GOT3 (cell line): ENCODE results near the gene ATG4D.
"Not testable (repeated sequence)": the region's sequence is repeated elsewhere in the genome, so short reads cannot be mapped to it uniquely, and the experiment has no call there.

ENCODE experiments used
- DNase-seq: peaks from one replicate; lab custom pipeline; 2025; ENCODE audit warnings: mixed read lengths; lab: John Stamatoyannopoulos, UW

Gene ATG4D

DNA sequence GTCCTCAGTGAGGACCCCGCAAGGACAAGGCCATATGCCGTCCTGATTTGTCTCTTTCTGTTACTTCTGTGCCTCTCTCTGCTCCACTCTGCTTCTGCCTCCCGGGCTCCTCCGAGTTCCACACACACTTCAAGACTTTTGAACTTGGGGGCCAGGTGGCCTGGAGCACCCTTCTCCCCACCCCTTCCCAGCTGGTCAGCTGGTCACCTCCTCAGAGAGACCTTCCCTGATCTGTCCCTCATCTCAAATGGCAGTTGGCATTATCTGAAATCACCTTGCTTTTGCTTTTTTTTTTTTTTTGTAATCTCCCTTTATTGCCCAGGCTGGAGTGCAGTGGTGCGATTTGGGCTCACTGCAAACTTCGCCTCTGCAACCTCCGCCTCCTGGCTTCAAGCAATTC, 24.3 kb upstream of the ATG4D start:
- DNase-seq = no peak

DNA sequence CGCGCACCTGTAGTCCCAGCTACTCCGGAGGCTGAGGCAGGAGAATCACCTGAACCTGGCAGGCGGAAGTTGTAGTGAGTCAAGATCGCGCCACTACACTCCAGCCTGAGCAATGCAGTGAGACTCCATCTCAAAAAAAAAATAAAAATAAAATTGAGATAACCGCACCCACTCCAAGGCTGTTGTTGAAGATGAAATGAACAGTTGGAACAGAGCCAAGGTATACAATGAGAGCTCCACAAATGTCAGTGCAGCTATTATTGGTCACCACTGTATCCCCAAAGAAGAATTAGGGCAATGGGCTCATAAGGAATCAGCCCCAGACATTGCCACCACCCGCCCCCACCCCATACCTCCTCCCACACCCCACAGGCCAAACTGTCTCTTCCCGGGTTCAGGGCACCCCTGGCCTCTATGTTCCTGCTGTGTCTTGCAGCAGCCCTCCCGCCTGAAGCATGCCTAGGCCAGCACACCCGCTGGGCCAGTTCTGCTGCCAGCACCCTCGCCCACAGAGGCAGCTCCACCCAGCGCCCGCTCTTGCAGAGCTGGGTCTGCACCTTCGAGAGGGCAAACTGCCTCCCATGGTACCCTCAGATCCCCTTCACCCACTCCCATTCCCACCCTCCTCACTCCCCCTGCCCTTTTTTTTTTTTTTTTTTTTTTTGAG, 22.9 kb upstream of the ATG4D start:
- DNase-seq = no peak

DNA sequence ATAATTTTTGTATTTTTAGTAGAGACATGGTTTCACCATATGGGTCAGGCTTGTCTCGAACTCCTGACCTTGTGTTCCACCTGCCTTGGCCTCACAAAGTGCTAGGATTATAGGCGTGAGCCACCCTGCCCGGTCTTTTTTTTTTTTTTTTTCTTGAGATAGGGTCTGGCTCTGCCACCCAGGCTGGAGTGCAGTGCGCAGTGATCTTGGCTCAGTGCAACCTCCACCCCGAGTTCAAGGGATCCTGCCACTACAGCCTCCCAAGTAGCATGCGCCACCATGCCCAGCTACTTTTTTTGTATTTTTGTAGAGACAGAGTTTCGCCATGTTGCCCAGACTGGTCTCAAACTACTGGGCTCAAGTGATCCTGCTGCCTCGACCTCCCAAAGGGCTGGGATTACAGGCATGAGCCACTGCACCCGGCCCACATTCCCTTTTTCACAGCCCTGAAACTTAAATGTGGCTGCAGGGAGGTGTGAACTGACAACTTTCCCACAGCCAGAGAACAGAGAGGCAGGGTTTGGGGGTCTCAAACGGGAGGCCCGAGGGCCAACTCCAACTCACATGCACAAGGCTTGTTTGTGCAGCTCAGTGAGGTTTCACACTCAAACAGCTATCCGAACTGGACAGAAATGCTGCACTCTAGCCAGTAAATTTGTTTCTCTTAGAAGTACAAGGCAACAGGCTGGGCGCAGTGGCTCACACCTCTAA, 22.1 kb upstream of the ATG4D start:
- no peak for DNase-seq

DNA sequence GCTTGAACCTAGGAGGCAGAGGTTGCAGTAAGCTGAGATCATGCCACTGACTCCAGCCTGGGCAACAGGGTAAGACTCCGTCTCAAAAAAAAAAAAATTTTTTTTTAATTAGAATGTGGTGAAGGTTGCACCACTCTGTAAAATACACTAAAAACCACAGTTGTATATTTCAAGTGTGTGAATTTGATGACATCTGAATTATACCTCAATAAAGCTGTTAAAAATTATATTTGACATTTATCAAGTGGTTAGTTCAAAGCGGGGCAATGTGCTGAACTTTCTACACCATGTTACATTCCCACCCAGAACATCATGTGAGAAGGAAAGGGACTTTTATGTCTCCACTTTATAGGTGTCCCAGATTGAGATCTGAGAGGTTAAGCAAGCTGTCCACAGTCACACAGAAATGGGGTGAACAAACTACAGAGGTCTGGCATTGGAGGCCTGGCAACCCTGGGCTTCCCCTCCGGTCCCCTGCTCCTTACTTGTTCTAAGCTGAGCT, 20.5 kb upstream of the ATG4D start:
- DNase-seq = no peak

DNA sequence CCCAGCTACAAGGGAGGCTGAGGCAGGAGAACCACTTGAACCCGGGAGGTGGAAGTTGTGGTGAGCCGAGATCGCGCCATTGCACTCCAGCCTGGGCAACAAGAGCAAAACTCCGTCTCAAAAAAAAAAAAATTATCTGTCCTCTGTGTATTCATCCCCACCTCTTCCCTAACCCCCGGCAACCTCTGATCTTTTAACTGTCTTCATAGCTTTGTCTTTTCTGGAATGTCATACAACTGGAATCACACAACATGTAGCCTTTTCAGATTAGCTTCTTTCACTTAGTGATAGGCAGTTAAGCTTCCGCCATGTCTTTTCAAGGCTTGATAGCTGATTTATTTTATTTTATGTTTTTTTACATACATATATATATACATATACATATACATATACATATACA, 18.1 kb upstream of the ATG4D start:
- DNase-seq = no peak

DNA sequence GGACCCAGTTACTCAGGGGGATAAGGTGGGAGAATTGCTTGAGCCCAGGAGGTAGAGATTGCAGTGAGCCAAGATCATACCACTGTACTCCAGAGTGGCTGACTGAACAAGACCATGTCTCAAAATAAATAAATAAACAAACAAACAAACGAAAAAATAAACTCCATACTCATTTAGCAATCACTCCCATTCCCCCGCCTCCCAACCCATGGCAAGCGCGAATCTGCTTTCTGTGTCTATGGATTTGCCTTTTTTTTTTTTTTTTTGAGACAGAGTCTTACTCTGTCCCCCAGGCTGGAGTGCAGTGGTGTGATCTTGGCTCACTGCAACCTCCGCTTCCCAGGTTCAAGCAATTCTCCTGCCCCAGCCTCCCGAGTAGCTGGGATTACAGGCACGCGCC, 16.8 kb upstream of the ATG4D start:
- DNase-seq = not testable (repeated sequence)

DNA sequence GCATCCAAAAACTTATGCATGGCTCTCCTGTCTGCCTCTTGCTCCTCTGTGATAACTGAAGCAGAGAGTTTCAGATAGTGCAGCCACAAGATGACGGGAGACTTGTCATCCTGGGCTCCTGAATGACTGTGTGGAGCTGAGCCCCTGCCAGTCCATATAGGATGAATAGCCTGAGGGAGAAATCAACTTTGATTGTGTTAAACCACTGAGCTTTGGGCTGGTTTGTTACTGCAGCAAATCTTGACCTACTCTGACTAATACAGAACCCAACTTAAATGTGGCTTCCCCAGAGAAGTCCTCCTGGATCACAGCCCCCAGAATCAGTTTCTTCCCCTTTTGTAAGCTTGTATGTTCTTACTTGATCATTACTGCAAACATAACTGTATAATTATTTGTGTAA, 11.2 kb upstream of the ATG4D start:
- DNase-seq = no peak

DNA sequence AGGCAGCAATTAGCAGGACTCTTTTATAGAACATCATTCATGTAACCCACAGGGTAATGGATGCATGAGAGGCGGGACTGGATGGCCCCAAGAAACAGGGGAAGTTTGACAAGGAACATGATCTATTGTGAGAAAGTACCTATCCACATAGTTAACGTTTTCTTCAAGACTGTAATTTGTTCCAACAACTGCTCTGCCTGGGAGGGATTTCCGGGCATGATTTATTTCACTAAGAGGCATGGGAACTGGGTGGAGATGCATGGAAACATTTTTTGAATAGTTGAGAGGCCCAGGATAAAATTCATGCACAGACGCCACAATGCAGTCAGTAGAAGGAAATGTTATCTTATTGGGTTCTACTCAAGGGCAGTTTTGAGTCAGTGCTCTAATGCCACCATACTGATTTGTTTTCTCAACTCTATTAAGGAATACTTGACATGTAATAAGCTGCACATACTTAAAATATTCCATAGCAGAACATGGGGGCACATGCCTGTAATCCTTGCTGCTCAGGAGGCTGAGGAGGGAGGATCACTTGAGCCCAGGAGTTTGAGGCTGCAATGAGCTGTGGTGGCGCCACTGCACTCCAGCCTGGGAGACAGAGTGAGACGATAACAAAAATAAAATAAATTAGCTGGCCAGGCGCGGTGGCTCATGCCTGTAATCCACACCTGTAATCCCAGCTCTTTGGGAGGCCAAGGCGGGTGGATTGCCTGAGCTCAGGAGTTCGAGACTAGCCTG, 9.9 kb upstream of the ATG4D start:
- no peak for DNase-seq

DNA sequence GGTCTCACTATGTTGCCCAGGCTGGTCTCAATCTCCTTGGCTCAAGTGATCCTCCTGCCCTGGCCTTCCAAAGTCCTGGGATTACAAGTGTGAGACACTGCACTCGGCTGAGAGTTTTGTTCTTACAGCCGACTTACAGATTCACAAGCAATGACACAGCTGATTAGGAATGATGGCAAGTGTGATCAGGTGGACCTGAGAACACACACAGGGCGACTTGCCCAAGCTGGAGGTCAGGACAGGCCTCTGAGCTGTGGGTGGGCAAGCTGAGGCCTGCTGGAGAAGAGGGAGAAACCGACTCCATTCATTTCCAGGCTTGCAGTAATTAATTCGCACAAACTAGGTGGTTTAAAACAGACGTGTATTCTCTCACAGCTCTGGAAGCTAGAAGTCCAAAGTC, 8.1 kb upstream of the ATG4D start:
- no peak for DNase-seq

DNA sequence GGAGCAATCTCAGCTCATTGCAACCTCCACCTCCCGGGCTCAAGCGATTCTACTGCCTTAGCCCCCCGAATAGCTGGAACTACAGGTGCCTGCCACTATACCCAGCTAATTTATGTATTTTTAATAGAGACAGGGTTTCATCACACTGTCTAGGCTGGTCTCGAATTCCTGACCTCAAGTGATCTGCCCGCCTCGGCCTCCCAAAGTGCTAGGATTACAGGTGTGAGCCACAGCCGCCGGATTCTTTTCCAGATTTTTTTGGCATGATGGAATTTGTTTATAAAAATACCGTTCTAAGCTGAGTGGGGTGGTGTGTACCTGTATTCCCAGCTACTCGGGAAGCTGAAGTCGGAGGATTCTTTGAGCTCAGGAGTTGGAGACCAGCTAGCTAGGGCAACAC, 6.0 kb upstream of the ATG4D start:
- DNase-seq = no peak

DNA sequence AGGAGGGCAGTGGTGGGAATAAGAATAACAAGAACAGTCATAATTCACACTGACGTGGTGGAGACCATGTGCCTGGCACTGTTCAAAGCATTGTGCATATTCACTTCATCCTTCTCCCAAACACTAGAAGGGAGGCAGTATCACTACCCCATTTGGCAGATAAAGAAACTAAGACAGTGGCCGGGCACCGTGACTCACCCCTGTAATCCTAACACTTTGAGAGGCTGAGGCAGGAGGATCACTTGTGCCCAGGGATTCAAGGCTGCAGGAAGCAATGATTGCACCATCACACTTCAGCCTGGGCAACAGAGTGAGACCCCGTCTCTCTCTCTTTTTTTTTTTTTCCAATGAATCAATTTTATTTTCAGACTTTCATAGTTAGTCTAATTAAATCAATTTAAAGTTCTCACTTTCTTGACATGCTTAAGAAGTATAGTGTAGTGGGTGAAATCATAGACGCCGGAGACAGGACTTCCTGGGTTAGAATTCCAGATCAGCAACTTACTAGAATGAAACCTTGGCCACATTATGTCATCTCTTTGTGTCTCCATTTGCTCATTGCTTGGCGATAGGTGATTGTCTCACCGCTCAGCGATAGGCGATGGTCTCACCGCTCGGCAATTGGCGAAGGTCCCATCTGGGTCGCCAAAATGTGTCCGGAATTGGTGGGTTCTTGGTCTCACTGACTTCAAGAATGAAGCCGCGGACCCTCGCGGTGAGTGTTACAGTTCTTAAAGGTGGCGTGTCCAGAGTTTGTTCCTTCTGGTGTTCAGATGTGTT, 5.3 kb upstream of the ATG4D start:
- DNase-seq = no peak

DNA sequence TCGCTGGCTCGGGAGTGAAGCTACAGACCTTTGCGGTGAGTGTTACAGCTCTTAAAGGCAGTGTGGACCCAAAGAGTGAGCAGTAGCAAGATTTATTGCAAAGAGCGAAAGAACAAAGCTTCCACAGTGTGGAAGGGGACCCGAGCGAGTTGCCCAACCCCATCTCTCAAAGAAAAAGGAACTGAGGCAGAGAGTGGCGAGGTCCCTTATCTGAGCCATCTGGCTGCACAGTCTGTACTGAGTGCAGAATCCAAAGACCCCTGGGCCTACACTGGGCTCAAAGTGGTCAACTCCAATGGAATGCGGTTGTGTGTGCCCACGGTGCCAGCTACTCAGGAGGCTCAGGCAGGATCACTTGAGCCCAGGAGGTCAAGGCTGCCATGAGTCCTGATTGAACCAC, 4.7 kb upstream of the ATG4D start:
- not testable (repeated sequence) for DNase-seq

DNA sequence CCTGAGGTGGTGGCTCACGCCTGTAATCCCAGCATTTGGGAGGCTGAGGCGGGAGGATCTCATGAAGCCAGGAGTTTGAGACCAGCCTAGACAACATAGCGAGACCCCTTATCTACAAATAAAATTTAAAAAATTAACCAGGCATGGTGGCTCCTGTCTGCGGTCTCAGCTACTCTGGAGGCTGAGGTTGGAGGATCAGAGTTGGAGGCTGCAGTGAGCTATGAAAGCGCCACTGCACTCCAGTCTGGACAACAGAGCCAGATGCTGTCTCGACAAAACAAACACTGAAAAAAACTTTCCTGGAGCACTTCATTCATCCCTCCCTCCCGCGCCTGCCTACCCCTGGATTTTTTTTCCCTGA, 665 bp upstream of the ATG4D start:
- DNase-seq = no peak

DNA sequence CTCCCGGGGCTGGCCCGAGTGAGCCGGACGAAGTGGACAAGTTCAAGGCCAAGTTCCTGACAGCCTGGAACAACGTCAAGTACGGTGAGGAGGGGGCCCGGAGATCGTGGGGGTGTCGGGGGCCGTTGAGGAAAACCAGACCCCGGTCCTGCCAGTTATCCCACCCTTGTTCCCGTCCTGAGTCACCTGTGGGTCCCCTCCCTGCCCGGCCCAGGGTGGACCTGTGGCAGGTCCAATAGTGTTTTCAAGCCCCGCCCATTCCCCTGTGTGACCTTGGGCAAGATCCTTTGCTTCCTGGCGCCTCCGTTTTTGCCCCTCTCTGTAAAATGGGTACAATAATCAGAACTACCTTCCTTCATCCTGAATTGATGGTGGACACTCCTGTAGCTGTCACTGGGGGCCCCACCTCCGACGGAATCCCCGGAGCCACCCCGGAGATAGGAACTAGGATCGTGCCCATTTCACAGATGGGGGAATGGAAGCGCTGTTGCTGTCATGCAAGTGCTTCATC, 593 bp downstream of the ATG4D start:
- no peak for DNase-seq

DNA sequence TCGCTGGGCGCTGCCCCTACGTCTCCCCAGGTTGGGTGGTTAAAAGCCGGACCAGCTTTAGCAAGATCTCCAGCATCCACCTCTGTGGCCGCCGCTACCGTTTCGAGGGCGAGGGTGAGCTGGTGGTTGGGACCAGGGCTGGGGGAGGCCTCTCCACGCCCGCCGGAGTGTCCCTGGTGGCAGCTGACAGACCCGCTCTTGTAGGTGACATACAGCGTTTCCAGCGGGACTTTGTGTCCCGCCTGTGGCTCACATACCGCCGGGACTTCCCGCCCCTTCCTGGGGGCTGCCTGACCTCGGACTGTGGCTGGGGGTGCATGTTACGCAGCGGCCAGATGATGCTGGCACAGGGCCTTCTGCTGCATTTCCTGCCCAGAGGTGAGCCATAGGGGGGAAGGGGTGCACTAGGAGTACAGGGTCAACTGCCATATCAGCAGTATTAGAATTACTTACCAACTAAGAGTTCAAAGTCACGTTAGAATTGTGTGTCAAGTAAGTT, 1.1 kb downstream of the ATG4D start:
- no peak for DNase-seq

DNA sequence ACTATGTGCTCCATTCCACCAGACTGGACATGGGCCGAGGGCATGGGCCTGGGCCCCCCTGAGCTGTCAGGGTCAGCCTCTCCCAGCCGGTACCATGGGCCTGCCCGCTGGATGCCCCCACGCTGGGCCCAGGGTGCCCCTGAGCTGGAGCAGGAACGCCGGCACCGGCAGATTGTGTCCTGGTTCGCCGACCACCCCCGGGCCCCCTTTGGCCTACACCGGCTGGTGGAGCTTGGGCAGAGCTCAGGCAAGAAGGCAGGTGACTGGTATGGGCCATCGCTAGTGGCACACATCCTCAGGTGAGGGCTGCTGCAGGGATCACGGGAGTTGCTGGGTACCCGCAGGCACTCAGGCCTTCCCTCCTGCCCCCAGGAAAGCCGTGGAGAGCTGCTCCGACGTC, 3.1 kb downstream of the ATG4D start:
- no peak for DNase-seq

DNA sequence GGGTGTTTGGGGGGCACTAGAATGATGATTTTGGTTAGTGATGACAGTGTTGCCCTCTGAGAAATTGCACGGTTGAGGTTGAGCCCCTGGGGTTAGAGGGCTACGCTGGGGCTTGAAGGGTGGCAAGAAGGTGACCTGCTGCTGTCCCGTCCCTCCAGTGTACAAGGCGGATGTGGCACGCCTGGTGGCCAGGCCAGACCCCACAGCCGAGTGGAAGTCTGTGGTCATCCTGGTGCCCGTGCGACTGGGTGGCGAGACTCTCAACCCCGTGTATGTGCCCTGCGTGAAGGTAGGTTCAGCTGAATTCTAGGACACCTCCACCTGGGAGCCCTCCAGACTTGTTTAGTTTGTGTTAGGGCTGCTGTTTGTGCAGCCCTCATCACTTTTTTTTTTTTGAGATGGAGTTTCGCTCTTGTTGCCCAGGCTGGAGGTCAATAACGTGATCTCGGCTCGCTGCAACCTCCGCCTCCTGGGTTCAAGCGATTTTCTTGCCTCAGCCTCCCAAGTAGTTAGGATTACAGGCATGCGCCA, 5.1 kb downstream of the ATG4D start:
- no peak for DNase-seq

DNA sequence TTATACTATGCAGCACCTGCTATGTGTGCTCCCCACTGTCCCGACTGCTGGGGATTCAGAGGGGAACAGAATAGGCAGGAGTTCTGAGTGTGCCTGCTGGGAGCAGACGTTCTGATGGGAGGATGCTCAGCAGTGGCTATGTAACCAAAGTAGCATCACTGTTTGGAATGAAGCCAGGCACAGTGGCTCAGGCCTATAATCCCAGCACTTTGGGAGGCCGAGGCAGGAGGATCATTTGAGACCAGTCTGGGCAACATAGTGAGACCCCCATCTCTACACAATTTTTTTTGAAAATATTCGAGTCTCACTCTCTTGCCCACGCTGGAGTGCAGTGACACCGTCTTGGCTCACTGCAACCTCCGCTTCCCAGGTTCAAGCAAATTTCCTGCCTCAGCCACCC, 6.0 kb downstream of the ATG4D start:
- DNase-seq = no peak

DNA sequence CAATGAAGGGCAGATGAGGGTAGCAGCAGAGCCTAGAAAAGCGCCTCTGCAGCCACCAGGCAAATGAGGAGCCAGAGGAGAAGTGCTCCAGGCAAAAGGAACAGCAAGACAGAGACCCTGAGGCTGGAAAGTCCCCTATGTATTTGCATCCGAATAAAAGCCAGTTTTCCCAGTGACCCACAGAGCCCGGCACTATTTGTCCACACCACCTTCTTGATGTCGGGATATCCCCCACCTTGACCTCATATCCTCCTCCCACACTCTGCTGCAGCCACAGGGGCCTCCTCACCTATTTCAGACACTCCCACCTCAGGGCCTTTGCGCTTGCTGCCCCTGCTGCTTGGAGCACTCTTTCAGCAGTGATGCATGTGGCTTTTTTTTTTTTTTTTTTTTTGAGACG, 6.6 kb downstream of the ATG4D start:
- DNase-seq = no peak

DNA sequence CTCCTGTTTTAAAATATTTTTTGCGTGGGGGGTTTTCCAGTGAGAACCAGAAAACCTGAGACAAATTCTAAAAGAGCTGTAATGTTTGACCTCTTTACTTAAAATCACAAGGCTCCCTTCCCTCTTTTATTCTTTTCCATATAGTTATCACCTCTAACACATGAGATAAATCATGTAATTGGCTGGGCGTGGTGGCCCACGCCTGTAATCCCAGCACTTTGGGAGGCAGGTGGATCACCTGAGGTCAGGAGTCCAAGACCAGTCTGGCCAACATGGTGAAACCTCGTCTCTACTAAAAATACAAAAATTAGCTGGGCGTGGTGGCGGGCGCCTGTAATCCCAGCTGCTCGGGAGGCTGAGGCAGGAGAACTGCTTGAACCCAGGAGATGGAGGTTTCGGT, 7.3 kb downstream of the ATG4D start:
- DNase-seq = not testable (repeated sequence)

DNA sequence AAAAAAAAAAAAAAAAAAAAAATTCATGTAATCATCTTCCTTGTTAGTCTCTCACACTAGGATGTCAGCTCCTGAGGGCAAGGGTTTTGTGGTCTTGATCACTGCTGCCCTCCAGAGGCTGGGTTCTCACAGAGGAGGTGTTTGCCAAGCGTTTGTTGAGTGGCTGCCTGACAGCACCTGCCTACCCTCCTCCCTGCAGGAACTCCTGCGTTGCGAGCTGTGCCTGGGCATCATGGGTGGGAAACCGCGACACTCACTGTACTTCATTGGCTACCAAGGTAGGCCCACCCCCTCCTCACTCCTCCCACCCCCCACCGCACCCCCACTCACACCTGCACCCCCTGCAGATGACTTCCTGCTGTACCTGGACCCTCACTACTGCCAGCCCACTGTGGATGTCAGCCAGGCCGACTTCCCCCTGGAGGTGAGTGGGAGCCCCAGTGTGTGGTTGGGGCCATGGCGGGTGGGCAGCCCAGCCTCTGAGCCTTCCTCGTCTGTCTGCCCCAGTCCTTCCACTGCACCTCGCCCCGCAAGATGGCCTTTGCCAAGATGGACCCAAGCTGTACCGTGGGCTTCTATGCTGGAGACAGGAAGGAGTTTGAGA, 8.1 kb downstream of the ATG4D start:
- no peak for DNase-seq
